HG03520 (cell line): ENCODE measurements around the gene RUNX2.

Experiments
- ATAC-seq: cut with Tn5 transposase; IDR thresholded peaks from one replicate; pipeline ENCODE4 v1.9.1; 2021; ENCODE audit warnings: mild to moderate bottlenecking, moderate library complexity; ENCODE audit not compliant: unreplicated experiment

The RUNX2 gene

DNA sequence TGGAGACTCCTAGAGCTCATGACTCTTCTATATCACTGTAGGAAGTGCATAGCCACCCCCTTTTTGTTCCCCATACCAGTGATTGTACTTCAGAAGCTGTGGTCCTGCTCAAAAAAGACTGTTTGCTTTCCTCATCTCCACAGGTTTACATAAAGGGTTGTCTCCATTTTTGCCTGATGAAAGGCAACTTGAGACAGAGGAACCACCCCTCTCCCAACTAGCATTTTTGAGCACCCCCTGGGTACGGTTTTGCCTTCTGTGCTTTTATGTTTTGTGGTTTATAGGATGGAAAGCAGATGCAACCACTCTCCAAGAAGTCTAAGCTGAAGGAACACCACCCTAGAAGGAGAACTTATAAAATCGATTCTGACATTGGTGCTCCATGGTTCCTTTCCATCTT lies 177.3 kb downstream of the RUNX2 start:
- no peak for ATAC-seq

DNA sequence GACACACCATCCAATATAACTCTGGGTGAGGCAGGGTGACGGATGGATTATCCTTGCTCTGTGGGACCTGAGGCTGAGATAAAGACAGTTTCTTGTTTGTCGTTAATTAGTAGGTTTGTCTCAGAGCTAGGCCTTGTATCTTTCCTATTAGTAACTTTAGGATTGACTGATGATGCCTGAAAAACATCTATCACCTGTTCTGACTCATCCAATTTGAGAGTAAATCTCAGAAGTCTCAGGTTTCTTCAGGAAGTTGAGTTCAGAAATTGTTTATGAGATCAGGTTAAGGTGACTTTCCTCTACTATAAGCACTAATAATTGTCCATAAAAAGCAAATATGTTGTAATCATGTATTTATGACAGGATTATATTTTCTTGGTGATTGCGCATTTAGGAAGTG lies 179.1 kb downstream of the RUNX2 start:
- no peak for ATAC-seq

DNA sequence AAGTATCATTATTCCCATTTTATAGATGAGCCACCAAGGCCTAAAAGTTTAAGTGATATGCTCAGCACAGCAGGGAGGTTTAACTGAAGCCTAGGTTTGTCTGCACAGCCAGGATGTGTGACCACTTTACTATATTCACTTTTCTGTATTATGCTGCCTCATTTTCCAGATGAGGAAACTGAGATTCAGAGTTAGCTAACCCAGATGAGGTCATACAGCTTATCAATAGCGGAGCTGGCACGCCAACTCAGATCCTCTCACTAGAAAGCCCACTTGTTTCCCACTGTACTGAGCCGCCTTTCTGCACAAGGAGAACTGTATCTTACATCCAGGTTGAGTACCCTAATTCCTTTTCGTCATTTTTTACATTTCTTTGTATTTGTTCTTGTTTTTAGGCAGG lies 181.3 kb downstream of the RUNX2 start:
- no peak for ATAC-seq

DNA sequence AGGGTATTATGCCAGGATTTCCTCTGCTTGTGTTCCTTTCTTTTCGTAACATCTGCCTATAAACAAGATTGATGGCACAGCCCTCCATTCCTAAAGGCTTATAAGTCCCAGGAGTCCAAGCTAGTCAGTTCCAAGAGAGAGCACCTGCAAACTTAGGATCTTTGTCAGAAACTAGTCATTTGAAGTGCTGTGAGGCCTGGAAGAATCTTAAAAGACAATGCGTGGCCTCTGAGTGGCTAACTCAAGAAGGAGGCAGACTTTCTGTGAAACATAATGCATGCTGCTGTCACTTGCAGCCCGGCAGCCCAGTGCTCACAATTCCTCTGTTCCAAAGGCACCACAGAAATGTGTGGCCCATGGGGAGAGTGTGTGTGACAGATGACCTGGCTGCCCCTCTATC lies 184.6 kb downstream of the RUNX2 start:
- no peak for ATAC-seq

DNA sequence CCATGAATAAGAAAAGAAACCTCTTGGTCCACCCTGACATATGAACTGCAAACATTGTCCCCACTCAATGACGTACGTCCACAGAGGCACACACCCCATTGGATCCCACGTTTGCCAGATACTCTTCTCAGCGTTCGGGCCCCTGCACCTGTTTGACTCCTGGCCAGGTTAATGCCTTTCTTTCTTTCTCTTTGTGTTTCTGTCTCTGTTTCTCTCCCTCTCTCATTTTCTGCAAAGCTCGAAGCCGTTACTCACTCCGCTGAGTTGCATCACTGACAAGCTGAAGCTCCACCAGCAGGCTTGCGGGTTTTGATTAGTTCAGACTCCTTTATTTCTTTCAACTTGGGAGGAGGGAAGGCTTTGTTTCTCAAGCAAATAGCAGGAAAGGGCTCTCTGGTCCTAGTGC lies 185.1 kb downstream of the RUNX2 start:
- ATAC-seq = no peak

DNA sequence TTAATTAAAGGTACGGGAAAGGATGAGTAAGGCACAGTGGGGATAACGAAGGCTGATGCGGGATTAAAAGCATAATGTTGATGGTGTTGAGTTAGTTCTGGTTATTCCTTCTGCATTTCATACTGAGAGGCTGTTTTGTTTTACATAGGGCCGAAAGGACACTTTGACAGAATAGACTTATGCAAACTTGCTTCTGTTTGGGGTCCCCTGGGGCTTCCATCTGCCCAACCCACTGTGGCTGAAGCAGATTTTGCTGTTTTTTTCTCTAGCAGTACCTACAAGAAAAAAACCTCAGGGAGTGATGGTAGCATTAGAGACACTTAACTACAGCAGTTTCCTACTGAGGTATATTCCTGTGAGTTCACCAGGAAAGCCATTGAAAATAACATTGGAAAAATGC lies 185.7 kb downstream of the RUNX2 start:
- no peak for ATAC-seq

DNA sequence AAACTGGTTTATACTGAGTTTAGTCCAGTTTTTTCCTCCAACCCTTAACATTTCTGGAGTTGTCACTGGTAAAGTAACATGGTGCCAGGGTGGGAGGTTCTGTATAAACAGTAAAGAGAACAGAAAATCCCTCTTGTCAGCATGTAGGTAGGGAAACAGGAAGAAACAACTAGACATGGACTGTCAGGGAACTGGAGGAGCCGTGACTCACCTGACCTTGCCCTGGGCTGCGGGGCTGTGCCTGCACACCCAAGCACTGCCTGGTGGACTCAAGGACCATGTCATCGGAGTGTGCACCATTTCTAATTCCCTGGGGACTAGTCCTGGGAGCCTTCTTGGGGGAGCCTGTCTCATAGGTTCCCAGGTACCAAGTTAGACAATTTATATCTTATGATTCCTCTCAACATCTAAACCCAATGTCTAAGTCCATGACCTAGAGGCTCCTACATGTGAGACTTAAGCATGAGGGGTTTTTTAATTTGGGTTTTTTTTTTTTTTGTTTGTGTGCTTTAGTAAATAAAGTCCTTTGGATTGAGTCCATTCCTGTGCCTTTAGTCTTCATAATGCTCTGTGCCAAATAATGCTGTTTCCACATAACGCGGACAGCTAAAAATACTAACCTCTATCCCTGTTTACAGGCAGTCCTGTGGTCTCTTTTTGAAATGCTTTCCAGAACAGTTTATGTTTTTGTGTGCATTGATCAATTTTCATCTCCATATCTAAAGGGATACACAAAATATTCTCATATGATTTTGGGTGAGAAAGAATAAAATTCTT lies 186.5 kb downstream of the RUNX2 start:
- ATAC-seq = no peak

DNA sequence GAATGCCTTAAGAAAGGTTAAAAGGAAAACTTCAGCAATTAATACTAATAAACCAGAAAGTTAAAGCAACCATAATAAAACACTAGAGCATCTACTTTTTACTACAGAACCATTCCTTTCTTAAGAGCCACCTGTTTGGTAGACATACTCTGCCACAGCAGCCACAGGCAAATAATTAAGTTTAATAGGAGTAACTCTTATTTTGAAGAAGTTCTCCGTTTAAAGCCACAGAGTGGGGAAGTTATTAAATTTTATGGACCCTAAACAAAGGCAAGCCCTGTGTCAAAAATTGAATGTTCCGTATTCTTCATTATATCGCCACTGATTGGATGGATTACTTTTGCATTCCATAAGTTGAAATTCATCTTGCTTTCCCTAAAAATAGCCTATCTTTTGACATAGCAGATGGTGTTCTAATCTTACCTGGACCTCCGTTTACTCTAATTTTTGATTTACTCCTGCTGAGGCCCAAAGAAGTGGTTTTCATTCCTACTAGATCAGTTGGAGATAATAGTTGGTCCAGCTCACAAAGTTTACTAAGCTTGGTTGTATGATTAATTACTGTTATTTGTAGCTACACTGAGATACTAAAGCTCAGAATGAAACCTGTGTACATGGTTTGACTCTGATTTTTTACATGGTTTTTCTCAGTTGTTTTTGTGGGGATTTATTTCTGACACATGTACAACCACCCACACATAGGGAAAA lies 190.0 kb downstream of the RUNX2 start:
- ATAC-seq = no peak

DNA sequence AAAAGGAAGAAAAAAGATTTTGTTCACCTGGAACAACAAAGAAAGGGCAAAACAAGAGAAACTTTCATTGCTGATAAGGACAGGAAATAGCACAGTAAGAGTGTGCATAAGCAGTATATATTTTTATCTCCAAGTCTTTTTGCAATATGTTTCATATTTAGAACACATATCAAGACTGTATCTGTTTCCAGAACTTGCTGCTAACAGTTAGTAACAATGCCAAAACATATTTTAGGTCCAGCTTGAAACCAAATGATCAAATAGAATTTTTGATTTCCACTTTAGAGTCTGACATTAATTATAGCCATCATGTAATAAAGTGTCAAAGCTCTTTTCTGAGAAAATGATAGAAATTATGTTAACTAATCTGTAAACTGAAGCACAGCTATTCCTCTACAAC lies 193.1 kb downstream of the RUNX2 start:
- ATAC-seq = no peak

DNA sequence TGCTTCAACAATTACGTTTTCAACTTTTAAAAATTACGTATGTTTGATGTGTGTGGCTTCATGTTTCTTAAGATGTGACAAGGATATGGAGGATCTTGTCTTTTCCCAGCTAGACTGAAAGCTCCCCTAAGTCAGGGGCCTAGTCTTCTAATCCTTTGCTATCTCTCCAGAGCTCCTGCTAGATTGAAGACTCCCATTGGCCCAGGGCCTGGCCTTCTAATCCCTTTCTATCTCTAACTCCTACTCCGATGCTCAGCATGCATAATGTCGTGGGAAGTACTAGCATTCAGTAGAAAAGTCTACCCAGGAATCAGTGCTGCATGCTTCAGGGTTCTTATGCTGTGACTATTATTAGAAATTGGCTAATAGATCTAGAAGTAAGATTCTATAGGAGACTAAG lies 194.4 kb downstream of the RUNX2 start:
- no peak for ATAC-seq

DNA sequence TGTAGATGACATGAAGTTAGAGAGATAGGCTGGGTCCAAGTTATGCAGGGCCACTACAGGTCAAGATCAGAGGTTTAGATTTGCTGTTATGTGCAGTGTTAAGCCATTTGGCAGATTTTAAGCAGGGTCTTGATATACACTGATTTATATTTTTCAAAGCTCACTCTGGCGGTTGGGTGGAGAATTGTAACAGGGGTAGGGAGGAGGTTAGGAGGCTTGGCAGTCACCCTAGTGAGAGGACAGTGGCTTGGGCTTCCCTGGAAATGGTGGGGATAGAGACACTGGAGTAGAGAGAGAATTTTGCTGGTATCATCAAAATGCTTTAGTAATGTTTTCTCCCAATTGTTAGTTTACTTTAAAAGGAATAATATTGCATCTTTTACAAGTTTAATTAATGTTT lies 199.1 kb downstream of the RUNX2 start:
- no peak for ATAC-seq

DNA sequence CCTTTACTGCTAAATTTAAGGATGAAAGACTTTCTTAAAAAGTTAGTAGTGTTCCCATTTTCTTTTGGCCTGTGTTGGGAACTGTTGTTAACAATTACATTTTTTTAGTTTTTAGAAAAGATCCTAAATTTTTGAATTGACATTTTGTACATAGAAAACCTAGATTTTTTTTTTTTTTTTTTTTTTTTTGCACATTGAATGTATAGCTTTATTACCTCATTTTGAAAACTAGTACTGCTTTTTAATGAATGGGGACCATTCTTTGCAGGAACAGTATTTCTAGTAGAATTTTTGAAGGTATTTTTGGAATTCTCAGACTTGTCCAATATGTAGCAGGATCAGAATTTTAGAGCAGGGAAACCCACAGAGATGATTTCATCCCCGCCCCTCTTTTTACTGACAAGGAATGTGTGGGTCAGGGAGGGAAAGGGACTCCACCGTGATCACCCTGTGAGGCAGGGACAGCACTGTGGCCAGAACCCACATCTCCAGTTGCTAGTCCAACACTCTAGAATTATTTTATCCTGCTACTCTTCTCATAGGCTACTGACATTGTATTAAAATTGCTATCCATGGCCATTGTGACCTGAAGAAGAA lies 204.0 kb downstream of the RUNX2 start:
- no peak for ATAC-seq

DNA sequence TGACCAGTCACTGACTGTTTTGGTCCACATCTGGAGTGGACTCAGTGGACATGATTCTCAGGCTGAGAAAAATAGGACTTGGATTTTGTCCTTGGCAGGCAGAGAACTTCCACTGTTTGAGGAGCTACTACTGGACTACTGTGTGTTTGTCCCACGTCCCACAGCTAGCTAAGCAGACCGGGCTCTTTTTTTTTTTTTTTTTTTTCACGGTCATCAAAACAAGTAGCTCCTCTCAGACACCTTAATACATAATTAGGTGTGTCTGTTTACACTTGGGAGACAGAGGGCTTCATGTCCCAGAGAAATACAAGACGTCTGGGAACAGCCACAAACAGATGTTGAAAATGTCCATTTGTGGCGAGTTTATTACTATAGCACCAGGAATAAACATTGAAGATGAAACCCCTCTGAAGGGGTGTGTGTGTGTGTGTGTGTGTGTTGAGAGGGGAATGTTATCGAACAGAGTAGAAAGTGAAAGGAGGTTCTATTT lies 204.6 kb downstream of the RUNX2 start:
- ATAC-seq = no peak

DNA sequence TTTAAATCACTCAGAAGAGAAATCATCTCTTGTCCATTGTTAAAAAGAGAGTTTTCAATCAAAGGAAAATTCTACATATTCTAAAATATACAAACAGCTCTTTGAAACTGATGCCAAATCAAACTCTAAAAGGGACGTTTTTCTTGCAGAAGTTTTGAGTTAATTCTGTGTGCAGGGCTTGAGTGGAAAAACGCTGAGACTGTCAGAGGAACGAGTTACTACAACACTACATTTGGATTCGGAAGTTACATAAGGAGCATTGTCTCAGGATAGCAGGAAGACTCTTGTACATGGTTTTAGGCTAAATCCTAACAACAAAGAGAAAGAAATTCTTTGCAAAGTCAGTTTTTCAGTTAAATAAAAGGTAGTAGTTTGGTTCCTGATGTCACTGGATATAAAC lies 205.3 kb downstream of the RUNX2 start:
- no peak for ATAC-seq

DNA sequence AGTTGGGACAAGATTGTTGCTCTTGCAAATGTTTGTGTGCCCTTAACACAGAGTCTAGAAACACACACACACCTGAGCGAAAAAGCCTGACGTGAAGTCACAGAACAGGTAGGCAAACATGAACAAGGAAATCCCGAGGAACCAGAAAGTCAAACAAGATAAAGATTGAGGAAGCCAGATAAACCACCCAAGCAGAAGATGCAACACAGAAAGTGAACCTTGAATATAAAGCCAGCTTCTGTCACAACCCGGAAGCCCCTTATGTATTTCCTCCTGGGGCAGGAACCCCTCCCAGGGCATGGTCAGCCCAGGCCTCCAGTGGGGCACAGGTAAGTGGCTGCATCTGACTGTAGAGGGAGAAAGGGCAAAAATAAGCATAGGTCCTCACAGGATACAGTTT lies 207.8 kb downstream of the RUNX2 start:
- no peak for ATAC-seq

DNA sequence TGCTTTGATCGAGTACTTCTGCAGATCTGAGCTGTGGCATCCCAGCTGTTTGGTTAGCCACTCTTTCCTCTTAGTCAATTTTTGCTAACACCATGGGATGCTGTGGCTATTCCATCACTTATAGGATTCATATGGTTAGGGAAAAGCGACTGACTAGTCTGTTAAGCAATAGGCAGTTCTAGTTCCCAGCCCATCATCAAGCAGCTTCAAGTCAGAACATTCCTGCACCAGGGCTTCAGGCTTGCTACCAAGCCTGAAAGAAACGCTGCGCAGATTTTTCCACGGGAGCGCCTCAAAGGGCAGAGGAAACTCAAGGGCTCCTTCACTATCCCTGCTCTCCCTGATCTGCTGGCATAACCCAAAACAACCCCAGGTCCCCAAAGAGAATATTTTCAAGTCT lies 209.4 kb downstream of the RUNX2 start:
- no peak for ATAC-seq

DNA sequence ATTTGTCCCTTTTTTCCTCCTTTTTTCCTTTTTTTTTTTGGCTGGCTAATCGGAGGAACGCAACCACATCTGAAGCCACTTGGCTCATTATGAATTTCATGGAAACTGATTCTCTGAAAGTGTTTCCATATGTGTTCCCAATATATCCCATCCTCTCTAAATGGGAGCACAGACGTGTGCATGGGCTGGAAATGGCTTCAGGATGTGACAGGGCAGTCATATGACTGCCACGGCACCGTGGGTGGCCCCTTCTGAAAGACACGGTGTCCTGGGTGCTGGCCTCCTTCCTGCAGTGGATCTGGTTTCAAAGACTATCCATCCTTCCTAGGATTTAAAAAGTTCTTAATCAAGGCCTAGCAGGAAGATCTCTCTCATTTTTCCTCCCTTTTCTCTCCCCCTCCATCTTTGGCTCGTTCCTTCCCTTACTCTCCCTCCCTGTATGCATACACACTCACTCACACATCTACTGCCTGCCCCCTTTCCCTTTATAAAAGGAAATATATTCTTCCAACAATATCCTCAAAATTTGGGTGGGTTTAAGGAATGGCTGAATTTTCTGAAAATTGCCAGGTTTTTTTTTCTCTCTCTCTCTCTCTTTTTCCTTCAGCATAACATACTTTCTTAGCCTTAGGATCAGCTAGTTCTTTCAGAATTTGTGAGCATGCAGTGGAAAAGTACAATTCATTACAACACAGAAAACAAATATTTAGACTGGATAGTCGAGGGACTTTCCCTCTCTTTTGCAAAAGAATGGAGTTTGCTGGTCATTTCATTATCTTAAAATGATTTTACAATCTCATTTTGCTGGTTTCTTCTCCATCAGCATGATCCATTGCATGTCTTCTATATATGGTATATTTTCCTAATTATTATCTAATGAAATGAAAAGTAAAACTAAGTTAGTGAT lies 210.8 kb downstream of the RUNX2 start:
- no peak for ATAC-seq

DNA sequence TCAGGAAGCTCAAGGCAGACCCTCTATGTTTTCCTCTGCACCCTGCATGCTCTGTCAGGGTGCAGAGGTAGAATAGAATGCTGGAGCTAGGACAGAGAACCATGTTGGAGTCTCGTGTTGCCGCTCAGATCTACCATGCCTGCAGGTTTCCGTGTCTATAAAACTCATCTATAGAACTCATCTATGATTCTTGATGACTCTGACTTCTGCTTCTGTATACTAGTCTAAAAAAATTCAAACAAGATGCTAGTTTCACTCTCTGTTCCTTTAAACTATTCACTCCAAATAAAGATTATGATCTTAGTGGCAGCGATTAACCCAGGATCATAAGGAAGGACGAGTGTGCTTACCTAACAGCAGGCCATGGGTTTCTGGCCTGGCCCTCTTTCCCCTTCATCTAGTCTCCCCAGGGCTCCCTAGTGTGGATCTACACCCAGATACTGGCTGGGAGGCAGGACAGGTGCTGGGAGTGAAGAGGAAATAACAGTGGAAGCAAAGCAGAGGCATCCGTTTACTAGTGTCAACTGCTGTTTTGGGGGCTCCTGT lies 212.3 kb downstream of the RUNX2 start:
- no peak for ATAC-seq

DNA sequence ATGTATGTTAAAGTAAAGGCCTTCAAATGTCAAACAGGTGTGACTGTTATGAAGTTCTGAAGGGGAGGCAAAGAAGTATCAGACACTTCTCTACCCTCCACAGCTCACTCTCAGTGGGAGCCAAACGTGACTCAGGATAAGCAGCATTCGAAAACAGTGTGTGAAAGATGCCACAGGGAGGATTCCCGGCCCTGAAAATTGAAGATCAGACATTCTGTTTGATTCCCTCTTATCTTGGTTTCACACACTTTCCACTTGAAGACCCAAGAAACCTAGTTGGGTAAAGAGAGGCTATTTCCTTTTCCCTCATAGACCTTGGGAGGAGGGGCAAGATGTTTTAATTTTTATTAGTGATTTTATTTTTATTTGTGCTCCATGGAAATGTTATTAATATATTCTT lies 213.8 kb downstream of the RUNX2 start:
- no peak for ATAC-seq

DNA sequence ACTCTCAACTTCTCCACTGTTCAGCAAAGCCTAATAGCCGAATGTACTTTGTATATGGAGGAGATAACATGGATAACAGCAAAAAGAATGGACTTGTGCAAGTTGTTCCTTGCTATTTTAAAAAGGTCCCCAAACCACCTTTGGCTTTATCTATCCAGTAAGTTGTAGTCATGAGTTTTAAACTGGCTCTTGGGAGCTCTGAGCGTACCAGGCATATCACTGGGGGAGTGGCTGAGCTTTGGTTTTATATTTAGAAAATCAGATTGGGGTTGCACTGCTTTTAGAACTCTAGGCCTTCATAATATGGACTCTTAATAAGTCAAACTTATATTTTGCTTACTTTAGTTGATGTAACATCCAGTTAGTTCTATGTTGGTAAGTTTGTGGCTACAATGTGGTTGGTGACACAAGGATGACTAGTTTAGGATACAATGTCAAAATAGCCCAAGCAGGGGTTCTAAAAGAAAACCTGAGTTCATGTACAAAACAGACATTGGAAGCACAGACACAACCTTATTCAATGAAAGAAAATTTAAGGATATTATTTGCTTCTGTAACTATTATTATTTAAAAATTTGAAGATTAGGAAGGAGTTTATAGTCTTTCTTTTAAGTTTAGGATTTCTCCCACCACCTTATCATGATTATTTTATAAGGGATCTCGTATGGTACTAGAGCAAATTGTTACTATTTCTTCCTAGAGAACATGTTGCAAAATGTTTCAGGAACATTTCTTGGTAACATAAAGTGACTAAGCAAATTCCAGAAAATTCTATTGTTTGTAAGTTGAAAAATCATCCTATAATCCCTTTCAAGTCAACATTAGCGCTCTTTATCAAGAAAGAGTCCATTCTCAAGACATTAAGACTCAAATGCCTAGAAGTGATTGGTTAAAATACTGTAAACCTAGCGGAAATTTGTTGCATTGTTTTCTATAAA lies 215.4 kb downstream of the RUNX2 start:
- ATAC-seq = no peak
